Left lung (tissue), 10 donors: Measurements from ENCODE around the gene C11orf24. TPM values are rescaled to one million over a fixed set of nuclear protein-coding genes. Genes with fewer than 3 reads are reported as not detected.

ENCODE experiments used
- ATAC-seq: fragments of 200-7000 bp; cut with Tn5 transposase; one replicate; pipeline ENCODE4 v1.9.1; 2020; ENCODE audit warnings: moderate library complexity
- DNase-seq, 4 donors: peaks; one replicate each; pipeline ENCODE4 v3.0.0-alpha.2; 2013 to 2020
- H3K27ac ChIP-seq, 2 donors: fragments of 200-600 bp; sonication (generic) in 1 of 2; one replicate each; pipeline versions ENCODE4 v1.5.0 to v1.8.0; 2020 to 2021
- H3K27me3 ChIP-seq, 2 donors: fragments of 200-600 bp; sonication (generic) in 1 of 2; one replicate each; pipeline versions ENCODE4 v1.5.0 to v1.8.0; 2020 to 2021
- H3K36me3 ChIP-seq, 2 donors: fragments of 200-600 bp; sonication (generic) in 1 of 2; one replicate each; pipeline versions ENCODE4 v1.5.0 to v1.8.0; 2020 to 2021
- H3K4me1 ChIP-seq, 2 donors: fragments of 200-600 bp; one replicate each; pipeline ENCODE4 v1.8.0; 2021
- H3K4me3 ChIP-seq, 2 donors: fragments of 200-600 bp; sonication (generic) in 1 of 2; one replicate each; pipeline versions ENCODE4 v1.5.0 to v1.8.0; 2020 to 2021; ENCODE audit warnings: mild to moderate bottlenecking in 1 of 2
- H3K9me3 ChIP-seq, 2 donors: fragments of 200-600 bp; sonication (generic) in 1 of 2; one replicate each; pipeline versions ENCODE4 v1.5.0 to v1.8.0; 2020 to 2021
- CTCF ChIP-seq, 2 donors: fragments of 200-600 bp; sonication (generic) in 1 of 2; IDR thresholded peaks; one replicate each; pipeline versions ENCODE4 v1.5.0 to v1.8.0; 2021; ENCODE audit warnings: antibody characterized with exemption in 2 of 2
- intact Hi-C, 2 donors: fragments of 100-400 bp; cut with DNase I; formaldehyde crosslinking; loops; one replicate each; pipeline versions ENCODE4 v1.11.2 to v1.14.2; 2022
- polyA plus RNA-seq, 6 donors: library from polyadenylated mRNA; unstranded; fragments of 120-200 nt; gene quantifications; one replicate each; pipeline ENCODE4 v1.2.1, GENCODE V29; 2013; ENCODE audit not compliant: insufficient read length in 6 of 6
- total RNA-seq, 2 donors: library from RNA; stranded (reverse); fragmentation: NEBNext Ultra II Directional; extraction: Animal tissue kit (Norgen Biotek cat#: 25700); gene quantifications; one replicate each; pipeline ENCODE4 v1.2.1, GENCODE V29; 2021
- donor health status: DM: no; HTN: yes; CAD: no.
- donor health status: DM: no; HTN: no; CAD: no.

Gene C11orf24
- total and polyA plus RNA-seq, 8 donors, result 17.5 to 50.9 (median 24.4) TPM

- Histone ChIP-seq H3K4me1 (peaks cover 8 to 42% of the 10 kb centered on the region in 2 donors), H3K9me3 (no peaks in the 10 kb centered on the region), H3K27ac (peak overlapping the region in 1 of 2 donors; percentile 25), H3K36me3 (no peaks in the 10 kb centered on the region), H3K4me3 (peak overlapping the region in 1 of 2 donors; percentile 26), H3K27me3 (peaks cover 0 to 47% of the 10 kb centered on the region in 2 donors)
- intact Hi-C loops, result loop anchor here in 1 of 2 donors (10.0 kb wide), 1 partner anchor 73 kb away; no protein-coding TSS in a partner anchor
- no peak for TF ChIP-seq CTCF (IDR thresholded peaks at IDR 0.05)
- DNase-seq (no peak), ATAC-seq (no peak)
Observed at GRCh38 chr11:68311160-68312116, 39.7 kb upstream of the C11orf24 start.

GRCh38 chr11:68309621-68310185 is 37.9 kb upstream of the C11orf24 start:
- no peaks in the 10 kb centered on the region for H3K9me3 ChIP-seq
- intact Hi-C loops, result loop anchor here in 1 of 2 donors (10.0 kb wide), 1 partner anchor 75 kb away; no protein-coding TSS in a partner anchor
- no peak overlapping the region for H3K27ac ChIP-seq
- no peaks in the 10 kb centered on the region for H3K36me3 ChIP-seq
- H3K4me1 ChIP-seq, result peaks cover 2 to 25% of the 10 kb centered on the region in 2 donors
- no peak for TF ChIP-seq CTCF (IDR thresholded peaks at IDR 0.05)
- ATAC-seq (no peak), DNase-seq (no peak)
- peaks cover 0 to 34% of the 10 kb centered on the region in 2 donors for H3K27me3 ChIP-seq
- no peak overlapping the region for H3K4me3 ChIP-seq

GRCh38 chr11:68308068-68308467 is 36.3 kb upstream of the C11orf24 start:
- no peak for DNase-seq
- Histone ChIP-seq H3K27me3 (peaks cover 0 to 17% of the 10 kb centered on the region in 2 donors), H3K4me1 (peaks cover 0 to 13% of the 10 kb centered on the region in 2 donors), H3K36me3 (no peaks in the 10 kb centered on the region), H3K27ac (no peak overlapping the region), H3K9me3 (no peaks in the 10 kb centered on the region), H3K4me3 (no peak overlapping the region)
- no peak for ATAC-seq
- no peak for TF ChIP-seq CTCF (IDR thresholded peaks at IDR 0.05)
- intact Hi-C loops, result no loop called here

GRCh38 chr11:68306636-68307035 is 34.9 kb upstream of the C11orf24 start:
- ATAC-seq (no peak), DNase-seq (no peak)
- peaks cover 0 to 7% of the 10 kb centered on the region in 2 donors for H3K27me3 ChIP-seq
- H3K9me3 ChIP-seq, result no peaks in the 10 kb centered on the region
- H3K36me3 ChIP-seq, result no peaks in the 10 kb centered on the region
- no peak for TF ChIP-seq CTCF (IDR thresholded peaks at IDR 0.05)
- peaks cover 0 to 9% of the 10 kb centered on the region in 2 donors for H3K4me1 ChIP-seq
- no peak overlapping the region for H3K27ac ChIP-seq
- no peak overlapping the region for H3K4me3 ChIP-seq
- intact Hi-C loops, result no loop called here
